Ectodermal cell (in vitro differentiated cells): Measurements from ENCODE around the gene RAD17.
"Not testable (repeated sequence)": the region's sequence is repeated elsewhere in the genome, so short reads cannot be mapped to it uniquely, and the experiment has no call there.

Source experiments
- H3K27ac ChIP-seq: 2 replicates; pipeline ENCODE4 v1.7.0; 2013; ENCODE audit warnings: mild to moderate bottlenecking, low read depth, low read length; ENCODE audit not compliant: insufficient read depth, poor library complexity, severe bottlenecking
- H3K27me3 ChIP-seq: 2 replicates; pipeline ENCODE4 v1.7.0; 2013; ENCODE audit warnings: mild to moderate bottlenecking, low read length; ENCODE audit not compliant: insufficient read depth, control insufficient read depth, poor library complexity, severe bottlenecking
- H3K36me3 ChIP-seq: one replicate; pipeline ENCODE4 v1.7.0; 2013; ENCODE audit warnings: low read length; ENCODE audit not compliant: control insufficient read depth, insufficient read depth
- H3K4me1 ChIP-seq: one replicate; pipeline ENCODE4 v1.7.0; 2013; ENCODE audit warnings: low read length; ENCODE audit not compliant: control insufficient read depth, insufficient read depth
- H3K4me3 ChIP-seq: 2 replicates; pipeline ENCODE4 v1.7.0; 2013; ENCODE audit warnings: low read depth, low read length, control low read depth; ENCODE audit not compliant: insufficient read depth
- H3K9me3 ChIP-seq: 2 replicates; pipeline ENCODE4 v1.7.0; 2013; ENCODE audit warnings: mild to moderate bottlenecking, low read length, moderate library complexity; ENCODE audit not compliant: control insufficient read depth
- WGBS, 2 experiments: methylation state at CpG; one replicate each; pipeline ENCODE4 v1.1.7; 2013; ENCODE audit warnings: missing lambda C conversion rate in 2 of 2; 5-methylcytosine and 5-hydroxymethylcytosine counted together

The RAD17 gene

GRCh38 chr5:69343083-69343482, 26.5 kb upstream of the RAD17 start:
- Histone ChIP-seq H3K36me3 (no peaks in the 10 kb centered on the region), H3K9me3 (no peaks in the 10 kb centered on the region)
- 82 to 90% methylated on average over 1 of the region's 1 CpG for WGBS, 2 experiments

GRCh38 chr5:69350664-69351063, 19.0 kb upstream of the RAD17 start:
- no peak overlapping the region for H3K27ac ChIP-seq
- no peak overlapping the region for H3K4me3 ChIP-seq
- no peaks in the 10 kb centered on the region for H3K4me1 ChIP-seq
- no peaks in the 10 kb centered on the region for H3K36me3 ChIP-seq
- no peaks in the 10 kb centered on the region for H3K27me3 ChIP-seq
- H3K9me3 ChIP-seq = no peaks in the 10 kb centered on the region

More at GRCh38 chr5:69343083-69343482, 26.5 kb upstream of the RAD17 start:
- Histone ChIP-seq H3K4me3 (no peak overlapping the region), H3K4me1 (no peaks in the 10 kb centered on the region), H3K27ac (no peak overlapping the region), H3K27me3 (no peaks in the 10 kb centered on the region)

GRCh38 chr5:69359699-69360098, 9.9 kb upstream of the RAD17 start:
- H3K9me3 ChIP-seq = no peaks in the 10 kb centered on the region
- H3K4me3 ChIP-seq = no peak overlapping the region
- no peaks in the 10 kb centered on the region for H3K4me1 ChIP-seq
- no peaks in the 10 kb centered on the region for H3K27me3 ChIP-seq
- no peak overlapping the region for H3K27ac ChIP-seq
- H3K36me3 ChIP-seq = peaks cover 2% of the 10 kb centered on the region
- 89 to 97% methylated on average over 3 of the region's 3 CpGs for WGBS, 2 experiments

DNA sequence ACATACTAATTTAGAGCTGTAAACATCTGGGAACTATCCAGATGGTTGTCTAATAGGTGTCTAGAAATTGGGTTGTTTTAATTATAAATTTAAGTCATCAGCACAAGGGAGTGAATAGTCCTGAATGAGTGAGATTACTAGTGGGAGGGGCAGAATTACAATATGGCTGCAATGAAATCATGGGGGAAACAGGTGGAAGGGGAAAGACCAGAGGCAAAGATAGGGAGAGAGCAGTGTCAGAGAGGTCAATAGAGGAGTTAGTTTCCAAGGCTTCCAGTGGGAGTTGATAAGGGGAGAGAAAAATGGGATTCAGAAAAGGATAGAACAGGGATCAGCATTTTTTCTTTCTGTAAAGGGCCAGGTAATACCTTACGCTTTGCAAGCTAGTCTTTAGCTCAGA, 9.2 kb upstream of the RAD17 start:
- no peaks in the 10 kb centered on the region for H3K27me3 ChIP-seq
- peaks cover 5% of the 10 kb centered on the region for H3K36me3 ChIP-seq
- H3K9me3 ChIP-seq = no peaks in the 10 kb centered on the region
- H3K27ac ChIP-seq = no peak overlapping the region
- WGBS, 2 experiments = 90 to 95% methylated on average over 1 of the region's 1 CpG
- H3K4me1 ChIP-seq = no peaks in the 10 kb centered on the region
- H3K4me3 ChIP-seq = no peak overlapping the region

GRCh38 chr5:69364414-69364813, 5.2 kb upstream of the RAD17 start:
- H3K36me3 ChIP-seq = peaks cover 9% of the 10 kb centered on the region

GRCh38 chr5:69364850-69365249, 4.8 kb upstream of the RAD17 start:
- Histone ChIP-seq H3K27ac (no peak overlapping the region), H3K27me3 (no peaks in the 10 kb centered on the region), H3K4me3 (no peak overlapping the region), H3K36me3 (peaks cover 9% of the 10 kb centered on the region), H3K9me3 (no peaks in the 10 kb centered on the region), H3K4me1 (no peaks in the 10 kb centered on the region)
- 92 to 95% methylated on average over 3 of the region's 3 CpGs for WGBS, 2 experiments

More at GRCh38 chr5:69364414-69364813, 5.2 kb upstream of the RAD17 start:
- Histone ChIP-seq H3K4me1 (no peaks in the 10 kb centered on the region), H3K9me3 (no peaks in the 10 kb centered on the region), H3K27ac (no peak overlapping the region), H3K4me3 (no peak overlapping the region), H3K27me3 (no peaks in the 10 kb centered on the region)
- WGBS, 2 experiments = 95 to 96% methylated on average over 3 of the region's 3 CpGs

GRCh38 chr5:69367697-69368279, 1.8 kb upstream of the RAD17 start:
- H3K4me1 ChIP-seq = no peaks in the 10 kb centered on the region
- H3K27me3 ChIP-seq = no peaks in the 10 kb centered on the region
- no peak overlapping the region for H3K27ac ChIP-seq
- 88 to 92% methylated on average over 11 of the region's 11 CpGs for WGBS, 2 experiments
- H3K9me3 ChIP-seq = no peaks in the 10 kb centered on the region
- peak overlapping the region; percentile 92 for H3K4me3 ChIP-seq
- H3K36me3 ChIP-seq = peaks cover 9% of the 10 kb centered on the region

DNA sequence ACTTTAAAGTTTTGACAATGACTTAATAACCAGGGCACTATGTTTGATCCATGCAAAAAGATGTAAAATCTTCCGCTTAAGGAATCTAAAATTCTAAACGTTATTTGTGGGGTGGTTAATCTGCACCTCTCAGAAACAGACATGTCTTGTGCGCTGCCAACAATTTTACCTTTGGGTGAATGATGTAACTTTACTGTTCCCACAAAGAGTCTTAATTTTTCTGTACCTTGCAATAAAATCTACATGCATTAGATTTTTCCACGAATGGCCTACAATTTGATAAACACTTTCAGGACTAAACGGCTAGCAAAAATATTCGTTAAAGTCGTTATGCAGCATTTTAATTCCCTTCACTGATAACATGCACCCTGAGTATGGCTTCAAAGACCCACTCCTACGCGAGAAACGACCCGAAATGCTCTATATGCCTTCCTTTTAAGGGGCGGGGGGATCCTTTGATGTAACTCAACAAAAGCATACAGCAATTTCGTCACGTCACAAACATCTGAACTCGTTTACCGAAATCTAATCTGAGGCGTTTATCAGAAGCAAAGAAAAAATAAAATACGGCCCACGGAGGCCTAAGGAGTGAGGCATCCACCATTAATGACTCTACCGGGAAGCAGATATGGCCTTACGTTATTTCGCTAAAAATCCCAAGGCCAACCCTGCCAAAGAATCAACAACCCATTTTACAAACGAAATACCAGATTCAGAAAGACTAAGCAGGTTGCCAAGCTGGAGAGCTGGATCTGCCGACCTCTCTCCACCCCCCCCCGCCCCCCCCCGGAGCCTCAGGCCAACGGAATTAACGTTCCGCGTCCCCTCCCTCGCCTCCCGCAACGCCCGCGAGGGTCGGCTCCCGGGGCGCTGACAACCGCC, 919 bp upstream of the RAD17 start:
- peak overlapping the region; percentile 99 for H3K27ac ChIP-seq
- H3K27me3 ChIP-seq = no peaks in the 10 kb centered on the region
- H3K4me1 ChIP-seq = no peaks in the 10 kb centered on the region
- peaks cover 9% of the 10 kb centered on the region for H3K36me3 ChIP-seq
- H3K9me3 ChIP-seq = no peaks in the 10 kb centered on the region
- WGBS, 2 experiments = 2 to 3% methylated on average over 38 of the region's 39 CpGs
- H3K4me3 ChIP-seq = peak overlapping the region; percentile 92

DNA sequence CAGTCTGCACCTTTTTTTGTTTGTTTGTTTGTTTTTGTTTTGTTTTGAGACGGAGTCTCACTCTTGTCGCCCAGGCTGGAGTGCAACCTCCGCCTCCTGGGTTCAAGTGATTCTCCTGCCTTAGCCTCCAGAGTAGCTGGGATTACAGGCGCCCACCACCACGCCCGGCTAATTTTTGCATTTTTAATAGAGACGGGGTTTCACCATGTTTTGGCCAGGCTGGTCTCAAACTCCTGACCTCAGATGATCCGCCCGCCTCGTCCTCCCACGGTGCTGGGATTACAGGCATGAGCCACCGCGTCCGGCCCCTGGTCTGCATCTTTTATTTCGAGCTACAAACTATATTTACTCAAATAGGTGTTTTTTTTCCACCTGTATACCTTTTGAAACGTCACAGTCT, 717 bp downstream of the RAD17 start:
- not testable (repeated sequence) for H3K36me3 ChIP-seq, H3K27ac ChIP-seq, H3K27me3 ChIP-seq, H3K4me1 ChIP-seq, H3K9me3 ChIP-seq
- peak overlapping the region; percentile 92 for H3K4me3 ChIP-seq
- 4 to 6% methylated on average over 16 of the region's 16 CpGs for WGBS, 2 experiments

GRCh38 chr5:69372394-69372793, 2.8 kb downstream of the RAD17 start:
- Histone ChIP-seq H3K27me3 (no peaks in the 10 kb centered on the region), H3K4me3 (no peak overlapping the region), H3K27ac (no peak overlapping the region), H3K4me1 (no peaks in the 10 kb centered on the region), H3K36me3 (peaks cover 13% of the 10 kb centered on the region), H3K9me3 (no peaks in the 10 kb centered on the region)
- 86 to 96% methylated on average over 5 of the region's 5 CpGs for WGBS, 2 experiments
